HepG2 (cell line): ENCODE results near the gene CAMKV. TPM values are rescaled to one million over a fixed set of nuclear protein-coding genes. Genes with fewer than 3 reads are reported as not detected.

ENCODE experiments used
- FIP1L1 ChIP-seq: fragments of 200-400 bp; formaldehyde crosslinking; IDR thresholded peaks from 2 replicates; pipeline ENCODE4 v1.6.1; 2018; ENCODE audit warnings: low read depth, mild to moderate bottlenecking, low read length, moderate library complexity, borderline replicate concordance; ENCODE audit not compliant: insufficient read depth
- SOX13 ChIP-seq, 3 experiments: fragments of 450-650 bp in 1 of 3; sonication (generic) in 1 of 3; formaldehyde crosslinking in 1 of 3; IDR thresholded peaks in 2 of 3; conservative IDR thresholded peaks in 1 of 3; 2 replicates each; pipeline versions ENCODE4 v1.5.0 to v1.6.1; 2016 to 2020; ENCODE audit warnings: antibody characterized with exemption in 1 of 3, mild to moderate bottlenecking in 1 of 3, missing compliant biosample characterization in 1 of 3, missing genetic modification reagents in 1 of 3, moderate library complexity in 1 of 3
- ZMYM3 ChIP-seq: sonication (generic); formaldehyde crosslinking; IDR thresholded peaks from 2 replicates; pipeline ENCODE4 v1.5.1; 2020; ENCODE audit warnings: mild to moderate bottlenecking, missing genetic modification reagents
- ZNF274 ChIP-seq: sonication (generic); formaldehyde crosslinking; IDR thresholded peaks from 2 replicates; pipeline ENCODE4 v1.5.1; 2020; ENCODE audit warnings: mild to moderate bottlenecking, missing genetic modification reagents
- ZNF629 ChIP-seq: sonication (generic); formaldehyde crosslinking; conservative IDR thresholded peaks from 2 replicates; pipeline ENCODE4 v1.5.0; 2020; ENCODE audit warnings: missing genetic modification reagents
- ZNF652 ChIP-seq: IDR thresholded peaks from 2 replicates; pipeline ENCODE4 v1.6.1; 2016; ENCODE audit warnings: low read depth, borderline replicate concordance
- ZNF772 ChIP-seq: sonication (generic); formaldehyde crosslinking; IDR thresholded peaks from 2 replicates; pipeline ENCODE4 v1.5.0; 2020; ENCODE audit warnings: mild to moderate bottlenecking, missing genetic modification reagents
- ZSCAN12 ChIP-seq: sonication (generic); formaldehyde crosslinking; IDR thresholded peaks from 2 replicates; pipeline ENCODE4 v1.9.0; 2021; ENCODE audit warnings: mild to moderate bottlenecking, missing genetic modification reagents
- polyA plus RNA-seq, 8 experiments: library from polyadenylated mRNA; depleted of rRNA in 3 of 8; stranded (reverse) in 7 of 8; unstranded in 1 of 8; fragments of >200 nt; fragmentation: Illumina TruSeq in 4 of 8; extraction: Trizol in 4 of 8; gene quantifications; 2 replicates each; pipeline versions ENCODE4 v1.2.1 to v1.2.3, GENCODE V29; 2011 to 2016; ENCODE audit warnings: low read depth in 4 of 8, missing spikeins in 1 of 8, mixed read lengths in 1 of 8; ENCODE audit not compliant: insufficient read depth in 1 of 8
- total RNA-seq, 5 experiments: library from RNA; depleted of rRNA; stranded (reverse); fragments of >200 nt; fragmentation: Illumina TruSeq; extraction: Trizol; gene quantifications; 2 replicates each; pipeline ENCODE4 v1.2.3, GENCODE V29; 2016; ENCODE audit warnings: low read depth in 1 of 5
- TF ChIP-seq, protein P1 (sequence below): sonication (generic); formaldehyde crosslinking; IDR thresholded peaks from 2 replicates; pipeline ENCODE4 v1.4.0; 2020; ENCODE audit warnings: missing genetic modification reagents
- TF ChIP-seq, protein P2 (sequence below): sonication (generic); formaldehyde crosslinking; IDR thresholded peaks from 2 replicates; pipeline ENCODE4 v1.4.0; 2020; ENCODE audit warnings: missing genetic modification reagents

Gene CAMKV
- total and polyA plus RNA-seq, 2 of the 13 experiments (the other 11 are each of a cell fraction or from before 2014, with no cell fraction given): 0.13 to 0.15 TPM

DNA sequence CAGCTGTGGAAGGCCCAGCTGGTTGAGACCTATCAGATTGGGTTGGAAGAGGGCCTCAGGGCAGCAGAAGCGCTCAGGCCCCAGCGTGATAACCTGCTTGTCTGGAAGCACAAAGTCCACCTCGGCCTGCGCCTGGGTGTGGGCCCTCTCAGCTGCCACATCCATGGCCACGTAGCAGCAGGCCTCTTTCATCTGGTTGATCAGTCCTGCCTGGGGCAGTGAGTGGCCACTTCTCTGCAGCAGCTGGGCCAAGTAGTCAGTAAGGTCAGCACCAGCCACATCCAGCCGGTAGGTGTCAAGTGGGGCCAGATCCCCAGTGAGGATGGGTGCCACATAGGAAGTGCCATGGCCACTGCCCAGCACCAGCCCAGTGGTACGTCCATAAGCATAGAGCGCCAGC lies 3.9 kb upstream of the CAMKV start (continued):
- no peak for TF ChIP-seq ZNF629
- TF ChIP-seq, protein P1, sequence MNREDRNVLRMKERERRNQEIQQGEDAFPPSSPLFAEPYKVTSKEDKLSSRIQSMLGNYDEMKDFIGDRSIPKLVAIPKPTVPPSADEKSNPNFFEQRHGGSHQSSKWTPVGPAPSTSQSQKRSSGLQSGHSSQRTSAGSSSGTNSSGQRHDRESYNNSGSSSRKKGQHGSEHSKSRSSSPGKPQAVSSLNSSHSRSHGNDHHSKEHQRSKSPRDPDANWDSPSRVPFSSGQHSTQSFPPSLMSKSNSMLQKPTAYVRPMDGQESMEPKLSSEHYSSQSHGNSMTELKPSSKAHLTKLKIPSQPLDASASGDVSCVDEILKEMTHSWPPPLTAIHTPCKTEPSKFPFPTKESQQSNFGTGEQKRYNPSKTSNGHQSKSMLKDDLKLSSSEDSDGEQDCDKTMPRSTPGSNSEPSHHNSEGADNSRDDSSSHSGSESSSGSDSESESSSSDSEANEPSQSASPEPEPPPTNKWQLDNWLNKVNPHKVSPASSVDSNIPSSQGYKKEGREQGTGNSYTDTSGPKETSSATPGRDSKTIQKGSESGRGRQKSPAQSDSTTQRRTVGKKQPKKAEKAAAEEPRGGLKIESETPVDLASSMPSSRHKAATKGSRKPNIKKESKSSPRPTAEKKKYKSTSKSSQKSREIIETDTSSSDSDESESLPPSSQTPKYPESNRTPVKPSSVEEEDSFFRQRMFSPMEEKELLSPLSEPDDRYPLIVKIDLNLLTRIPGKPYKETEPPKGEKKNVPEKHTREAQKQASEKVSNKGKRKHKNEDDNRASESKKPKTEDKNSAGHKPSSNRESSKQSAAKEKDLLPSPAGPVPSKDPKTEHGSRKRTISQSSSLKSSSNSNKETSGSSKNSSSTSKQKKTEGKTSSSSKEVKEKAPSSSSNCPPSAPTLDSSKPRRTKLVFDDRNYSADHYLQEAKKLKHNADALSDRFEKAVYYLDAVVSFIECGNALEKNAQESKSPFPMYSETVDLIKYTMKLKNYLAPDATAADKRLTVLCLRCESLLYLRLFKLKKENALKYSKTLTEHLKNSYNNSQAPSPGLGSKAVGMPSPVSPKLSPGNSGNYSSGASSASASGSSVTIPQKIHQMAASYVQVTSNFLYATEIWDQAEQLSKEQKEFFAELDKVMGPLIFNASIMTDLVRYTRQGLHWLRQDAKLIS (CRISPR knock-in tag): no peak
- TF ChIP-seq ZSCAN12: no peak
- no peak for TF ChIP-seq ZNF274 (CRISPR knock-in tag)
- TF ChIP-seq ZMYM3: no peak
- TF ChIP-seq ZNF652: no peak
- TF ChIP-seq FIP1L1: no peak
- no peak for TF ChIP-seq ZNF772 (CRISPR knock-in tag)
- TF ChIP-seq, protein P2, sequence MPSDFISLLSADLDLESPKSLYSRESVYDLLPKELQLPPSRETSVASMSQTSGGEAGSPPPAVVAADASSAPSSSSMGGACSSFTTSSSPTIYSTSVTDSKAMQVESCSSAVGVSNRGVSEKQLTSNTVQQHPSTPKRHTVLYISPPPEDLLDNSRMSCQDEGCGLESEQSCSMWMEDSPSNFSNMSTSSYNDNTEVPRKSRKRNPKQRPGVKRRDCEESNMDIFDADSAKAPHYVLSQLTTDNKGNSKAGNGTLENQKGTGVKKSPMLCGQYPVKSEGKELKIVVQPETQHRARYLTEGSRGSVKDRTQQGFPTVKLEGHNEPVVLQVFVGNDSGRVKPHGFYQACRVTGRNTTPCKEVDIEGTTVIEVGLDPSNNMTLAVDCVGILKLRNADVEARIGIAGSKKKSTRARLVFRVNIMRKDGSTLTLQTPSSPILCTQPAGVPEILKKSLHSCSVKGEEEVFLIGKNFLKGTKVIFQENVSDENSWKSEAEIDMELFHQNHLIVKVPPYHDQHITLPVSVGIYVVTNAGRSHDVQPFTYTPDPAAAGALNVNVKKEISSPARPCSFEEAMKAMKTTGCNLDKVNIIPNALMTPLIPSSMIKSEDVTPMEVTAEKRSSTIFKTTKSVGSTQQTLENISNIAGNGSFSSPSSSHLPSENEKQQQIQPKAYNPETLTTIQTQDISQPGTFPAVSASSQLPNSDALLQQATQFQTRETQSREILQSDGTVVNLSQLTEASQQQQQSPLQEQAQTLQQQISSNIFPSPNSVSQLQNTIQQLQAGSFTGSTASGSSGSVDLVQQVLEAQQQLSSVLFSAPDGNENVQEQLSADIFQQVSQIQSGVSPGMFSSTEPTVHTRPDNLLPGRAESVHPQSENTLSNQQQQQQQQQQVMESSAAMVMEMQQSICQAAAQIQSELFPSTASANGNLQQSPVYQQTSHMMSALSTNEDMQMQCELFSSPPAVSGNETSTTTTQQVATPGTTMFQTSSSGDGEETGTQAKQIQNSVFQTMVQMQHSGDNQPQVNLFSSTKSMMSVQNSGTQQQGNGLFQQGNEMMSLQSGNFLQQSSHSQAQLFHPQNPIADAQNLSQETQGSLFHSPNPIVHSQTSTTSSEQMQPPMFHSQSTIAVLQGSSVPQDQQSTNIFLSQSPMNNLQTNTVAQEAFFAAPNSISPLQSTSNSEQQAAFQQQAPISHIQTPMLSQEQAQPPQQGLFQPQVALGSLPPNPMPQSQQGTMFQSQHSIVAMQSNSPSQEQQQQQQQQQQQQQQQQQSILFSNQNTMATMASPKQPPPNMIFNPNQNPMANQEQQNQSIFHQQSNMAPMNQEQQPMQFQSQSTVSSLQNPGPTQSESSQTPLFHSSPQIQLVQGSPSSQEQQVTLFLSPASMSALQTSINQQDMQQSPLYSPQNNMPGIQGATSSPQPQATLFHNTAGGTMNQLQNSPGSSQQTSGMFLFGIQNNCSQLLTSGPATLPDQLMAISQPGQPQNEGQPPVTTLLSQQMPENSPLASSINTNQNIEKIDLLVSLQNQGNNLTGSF: no peak
- TF ChIP-seq SOX13 (IDR thresholded peaks at IDR 0.05): no peak
- no peak for TF ChIP-seq SOX13 (CRISPR knock-in tag; conservative IDR thresholded peaks at IDR 0.05 in 1 of 2, IDR thresholded peaks at IDR 0.05 in 1 of 2)
